HG03378 (cell line): ENCODE measurements around the gene SOX8.

Source experiments
- ATAC-seq: cut with Tn5 transposase; IDR thresholded peaks from one replicate; pipeline ENCODE4 v1.9.1; 2021; ENCODE audit warnings: mild to moderate bottlenecking, moderate library complexity; ENCODE audit not compliant: unreplicated experiment

Gene SOX8

DNA sequence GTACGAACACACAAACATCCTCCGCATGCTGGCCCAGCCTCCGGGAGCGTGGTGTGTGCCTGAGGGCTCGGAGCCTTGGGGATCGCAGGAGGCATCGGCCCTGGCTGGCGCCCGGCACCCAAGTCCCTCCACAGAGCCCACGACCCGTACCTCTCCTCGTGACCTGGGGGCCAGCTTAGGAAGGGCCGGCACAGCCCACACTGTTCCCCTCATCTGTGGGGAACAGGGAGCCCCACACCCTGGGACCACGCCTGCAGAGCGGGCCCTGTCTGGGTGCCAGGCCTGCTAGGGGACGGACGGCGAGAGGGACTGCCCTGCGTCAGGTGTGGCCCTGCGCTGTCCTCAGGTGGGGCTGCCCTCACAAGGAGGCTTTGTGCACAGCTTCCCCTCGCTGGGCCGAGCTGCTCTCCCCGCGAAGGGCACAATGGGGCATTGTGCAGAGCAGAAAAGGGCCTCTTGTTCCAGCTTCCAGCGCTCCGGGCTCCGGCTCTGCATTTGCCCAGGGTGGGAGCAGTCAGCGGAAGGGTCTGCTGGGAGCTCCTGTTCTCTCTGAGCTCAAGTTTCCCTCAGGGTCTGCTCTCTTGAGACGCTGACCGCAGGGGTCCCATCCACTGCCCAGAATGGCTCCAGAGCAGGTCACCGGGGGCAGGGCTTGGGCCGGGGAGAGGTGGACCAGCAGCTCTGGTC lies 9.1 kb upstream of the SOX8 start:
- no peak for ATAC-seq

DNA sequence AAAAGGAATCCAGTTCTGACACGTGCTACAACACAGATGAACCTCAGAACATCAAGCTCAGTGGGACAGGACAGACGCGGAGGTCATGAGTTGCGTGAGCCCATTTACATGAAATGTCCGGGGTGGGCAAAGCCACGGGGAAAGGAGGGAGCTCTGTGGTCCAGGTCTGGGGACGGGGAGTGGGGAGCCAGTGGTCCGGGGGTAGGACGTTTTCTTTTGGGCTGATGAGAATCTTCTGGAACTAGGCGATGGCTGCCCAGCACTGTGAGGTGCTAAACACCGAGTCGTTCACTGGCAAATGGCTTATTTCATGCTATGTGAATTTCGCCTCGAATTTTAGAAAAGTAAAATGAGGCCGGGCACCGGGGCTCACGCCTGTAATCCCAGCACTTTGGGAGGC lies 8.2 kb upstream of the SOX8 start:
- no peak for ATAC-seq

DNA sequence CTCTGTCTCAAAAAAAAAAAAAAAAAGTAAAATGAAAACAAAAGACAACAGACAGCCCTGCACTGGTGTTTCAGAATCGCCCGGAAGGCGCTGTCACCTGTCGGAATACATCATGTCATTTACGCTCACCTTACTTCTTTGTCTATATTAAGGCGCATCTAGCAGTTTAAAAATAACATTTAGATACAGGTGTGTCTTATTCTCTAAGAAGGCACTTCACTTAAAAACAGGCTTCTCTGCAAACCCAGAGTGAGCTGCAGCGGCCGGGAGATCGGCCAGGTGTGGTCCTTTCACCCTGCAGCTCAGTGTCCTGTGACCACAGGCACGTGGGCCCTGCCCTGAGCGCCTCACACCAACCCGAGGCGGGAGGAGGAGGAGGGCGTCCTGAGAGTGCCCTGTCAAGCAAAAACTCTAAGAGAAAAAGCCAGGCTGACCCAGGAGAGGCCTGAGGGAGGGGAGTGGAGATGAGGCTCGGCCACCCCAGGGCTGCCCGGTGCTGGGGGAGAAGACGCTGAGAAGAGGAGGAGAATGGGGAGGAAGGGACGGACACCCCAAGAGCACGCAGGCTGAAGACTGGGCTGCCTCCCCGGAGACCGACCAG lies 7.5 kb upstream of the SOX8 start:
- ATAC-seq = no peak

DNA sequence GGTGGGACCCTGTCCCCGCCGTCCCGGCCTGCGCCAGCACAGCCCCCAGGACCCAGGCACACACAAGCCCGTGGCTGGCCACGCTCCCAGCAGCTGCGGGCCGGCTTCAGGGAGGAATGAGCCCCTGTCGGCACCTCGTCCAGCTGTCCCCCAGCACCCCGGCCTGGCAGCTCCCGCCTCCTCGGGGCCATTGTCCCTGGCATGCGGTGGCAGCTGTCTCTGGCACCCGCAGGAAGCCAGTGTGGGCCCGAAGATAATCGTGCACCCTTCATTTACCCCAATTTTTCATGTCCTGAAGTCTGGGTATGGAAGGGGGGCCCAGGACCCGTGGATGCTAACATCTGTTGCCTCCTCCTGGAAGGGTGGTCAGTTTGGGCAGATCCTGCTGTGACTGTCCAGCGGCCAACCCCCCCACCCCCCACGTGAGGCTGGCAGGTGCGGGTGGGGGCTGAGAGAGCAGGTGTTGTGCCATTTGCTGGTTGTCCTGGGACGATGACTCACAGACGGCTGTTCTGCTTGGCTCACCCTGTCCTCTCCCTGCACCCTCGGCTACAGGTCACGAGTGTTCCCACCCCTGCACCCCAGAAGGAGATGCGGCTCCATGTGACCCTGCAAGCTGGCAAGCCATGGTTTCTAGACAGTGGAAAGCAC lies 6.8 kb upstream of the SOX8 start:
- ATAC-seq = no peak

DNA sequence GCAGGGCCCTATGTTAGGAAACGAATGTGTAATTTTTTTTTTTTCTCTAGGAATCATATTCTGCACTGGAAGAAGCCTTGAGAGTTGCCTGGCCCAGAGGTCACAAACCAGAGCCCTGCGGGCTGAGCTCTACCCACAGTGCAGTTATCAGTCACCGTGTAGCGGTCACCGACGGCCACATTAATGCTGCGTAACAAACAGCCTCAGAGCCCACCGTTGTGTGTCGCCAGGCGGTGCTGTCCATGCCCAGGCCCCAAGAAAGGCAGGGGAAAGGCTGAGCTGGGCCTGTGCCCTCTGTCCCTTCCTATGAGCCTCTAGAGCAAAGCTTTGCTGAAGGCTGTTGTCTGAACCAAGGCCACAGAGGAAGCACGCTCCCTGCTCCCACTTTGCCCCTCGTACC lies 6.3 kb upstream of the SOX8 start:
- no peak for ATAC-seq

DNA sequence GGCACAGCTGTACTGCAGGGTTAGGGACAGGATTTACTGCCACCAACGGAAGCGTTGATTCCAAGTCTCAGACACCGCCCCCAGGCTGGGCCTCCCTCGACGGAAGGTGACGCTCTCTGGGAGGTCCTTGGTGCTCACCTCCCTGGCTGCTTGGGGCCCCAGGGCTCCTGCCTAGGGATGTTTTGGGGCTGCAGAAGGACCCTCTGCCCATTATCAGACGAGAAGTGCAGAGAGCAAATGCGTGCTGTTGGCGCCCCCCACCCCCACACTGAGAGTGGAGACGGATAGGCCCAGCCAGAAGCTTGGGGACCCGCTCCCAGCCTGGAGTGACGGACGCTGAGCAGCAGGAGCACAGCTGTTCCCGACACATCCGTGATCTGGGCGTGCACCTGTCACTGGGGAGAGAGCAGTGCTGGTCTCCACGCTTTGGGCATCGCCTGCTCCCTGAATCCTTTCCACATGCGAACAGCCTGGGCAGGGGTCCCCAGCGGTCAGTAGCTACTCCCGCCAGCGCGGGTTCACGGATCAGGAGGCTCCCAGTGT lies 5.1 kb upstream of the SOX8 start:
- ATAC-seq = no peak

DNA sequence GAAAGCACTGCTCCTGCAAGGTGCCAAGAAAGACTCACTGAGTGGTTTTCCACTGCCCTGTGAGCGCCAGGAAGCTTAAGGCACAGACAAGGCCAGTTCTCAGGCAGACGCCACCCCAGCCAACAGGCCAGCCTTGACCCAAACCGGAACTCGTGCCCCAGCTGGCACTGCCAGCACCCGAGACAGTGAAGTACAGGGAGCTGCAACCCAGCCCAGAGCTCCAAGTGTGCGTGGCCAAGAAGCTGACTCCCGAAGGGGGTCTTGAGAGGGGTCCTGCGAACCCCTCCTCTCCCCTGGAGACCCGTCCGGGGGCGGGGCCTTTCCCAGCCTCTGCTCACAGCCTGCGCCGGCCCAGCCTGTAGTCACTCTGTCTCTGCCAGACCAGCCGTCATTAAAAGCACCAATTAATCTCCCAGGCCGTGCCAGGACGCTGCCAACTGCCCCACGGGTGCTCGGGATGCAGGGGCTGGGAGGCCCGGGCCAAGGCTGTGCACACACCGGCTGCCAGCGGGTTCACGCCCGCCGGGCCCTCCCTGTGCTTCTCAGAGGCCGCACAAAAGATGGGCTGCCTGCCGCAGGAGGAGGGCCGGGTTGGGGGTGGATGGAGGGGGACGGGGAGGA lies 4.4 kb upstream of the SOX8 start:
- ATAC-seq = no peak

DNA sequence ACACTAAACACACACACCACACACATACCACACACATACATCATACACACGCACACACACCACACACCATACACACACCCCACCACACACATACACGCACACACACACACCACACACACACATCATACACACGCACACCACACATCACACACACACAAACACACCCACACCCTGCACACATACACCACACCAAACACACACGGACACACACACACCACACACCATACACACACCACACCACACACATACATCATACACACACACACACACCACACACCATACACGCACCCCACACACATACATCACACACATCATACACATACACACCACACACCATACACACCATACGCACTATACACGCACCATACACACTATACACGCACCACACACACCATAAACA lies 3.7 kb upstream of the SOX8 start:
- ATAC-seq = no peak

DNA sequence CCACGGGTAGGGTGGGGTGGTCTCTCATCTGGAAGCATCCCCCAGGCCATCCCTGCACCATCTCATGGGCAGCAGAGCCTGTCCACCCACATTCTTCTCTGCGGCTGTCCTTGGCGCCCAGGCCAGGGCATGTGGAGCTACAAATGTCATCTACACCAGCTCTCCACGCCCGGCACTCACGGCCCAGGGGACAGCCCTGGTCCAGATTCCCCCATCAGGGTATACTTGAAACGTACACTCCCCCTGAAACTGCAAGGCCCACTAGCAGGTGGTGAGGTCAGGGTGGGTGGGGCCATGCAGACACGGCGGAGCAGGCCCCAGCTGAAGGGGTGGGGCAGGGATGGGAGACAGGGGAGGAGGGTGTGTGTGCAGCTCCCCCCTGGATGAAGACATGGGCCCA lies 3.2 kb upstream of the SOX8 start:
- ATAC-seq = no peak

DNA sequence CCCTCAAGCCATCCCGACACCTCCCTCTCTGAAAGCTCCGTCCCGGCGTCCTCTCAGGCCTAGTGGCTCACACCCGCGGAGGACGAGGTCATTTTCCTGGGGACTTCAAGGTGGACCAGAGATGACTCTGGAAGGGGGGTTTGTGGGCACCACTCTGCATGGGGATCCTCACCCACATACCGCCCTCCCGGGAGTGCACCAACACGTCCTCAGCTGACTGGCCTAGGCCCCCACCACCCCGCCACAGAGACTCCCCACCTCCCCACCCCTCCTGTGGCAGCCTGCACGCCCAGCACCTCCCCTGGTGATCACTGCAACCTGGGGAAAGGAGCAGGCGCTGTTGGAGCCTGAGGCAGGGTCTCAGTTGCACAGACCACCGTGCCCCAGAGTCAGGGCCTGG lies 2.4 kb upstream of the SOX8 start:
- no peak for ATAC-seq

DNA sequence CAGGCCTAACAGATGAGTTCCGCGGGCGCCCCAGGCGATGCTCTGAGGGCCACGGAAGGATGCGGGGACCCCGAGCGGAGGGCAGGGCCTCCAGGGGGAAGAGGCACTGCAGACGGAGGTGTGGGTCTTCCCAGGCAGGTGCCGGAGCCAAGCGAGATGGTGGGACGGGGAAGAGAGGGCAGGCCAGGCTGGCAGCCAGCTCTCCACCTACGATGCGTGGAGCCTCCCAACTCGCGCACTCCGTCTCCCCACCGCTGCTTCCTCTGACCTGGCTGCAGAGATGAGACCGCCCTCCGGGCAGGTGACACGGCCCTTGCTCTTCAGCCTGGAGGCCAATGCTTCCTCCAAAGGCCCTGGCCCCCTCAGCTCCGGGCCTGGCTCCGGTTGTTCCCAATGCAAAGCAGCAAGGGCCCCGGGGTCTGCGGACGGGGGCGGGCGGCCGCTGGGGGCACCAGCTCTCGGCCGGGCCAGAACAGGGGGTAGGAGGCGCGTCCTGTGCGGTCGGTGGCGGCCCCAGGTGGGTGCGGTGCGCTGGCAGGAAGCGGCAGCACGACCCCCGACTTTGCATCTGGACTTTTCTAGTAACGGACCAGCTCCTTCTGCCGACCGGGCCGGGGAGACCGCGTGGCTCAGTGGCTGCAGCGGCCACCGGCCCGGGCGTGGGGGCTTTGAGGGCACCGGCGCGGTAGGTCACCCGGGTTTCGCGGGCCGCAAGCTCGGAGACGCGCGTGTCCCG lies 1.5 kb upstream of the SOX8 start:
- ATAC-seq = no peak

DNA sequence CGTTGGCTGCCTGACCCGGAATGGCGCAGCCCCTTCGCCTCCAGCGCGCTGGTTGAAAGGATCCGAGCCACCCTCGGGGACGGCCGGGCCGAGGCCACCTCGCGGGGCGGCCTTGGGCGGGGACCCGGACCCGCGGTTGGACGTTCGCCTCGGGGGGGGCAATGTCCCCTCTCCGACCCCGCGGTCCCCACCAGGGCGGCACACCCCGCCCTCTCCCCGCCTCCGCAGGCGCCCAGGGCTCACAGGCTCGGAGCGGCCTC lies 1.0 kb upstream of the SOX8 start:
- no peak for ATAC-seq

DNA sequence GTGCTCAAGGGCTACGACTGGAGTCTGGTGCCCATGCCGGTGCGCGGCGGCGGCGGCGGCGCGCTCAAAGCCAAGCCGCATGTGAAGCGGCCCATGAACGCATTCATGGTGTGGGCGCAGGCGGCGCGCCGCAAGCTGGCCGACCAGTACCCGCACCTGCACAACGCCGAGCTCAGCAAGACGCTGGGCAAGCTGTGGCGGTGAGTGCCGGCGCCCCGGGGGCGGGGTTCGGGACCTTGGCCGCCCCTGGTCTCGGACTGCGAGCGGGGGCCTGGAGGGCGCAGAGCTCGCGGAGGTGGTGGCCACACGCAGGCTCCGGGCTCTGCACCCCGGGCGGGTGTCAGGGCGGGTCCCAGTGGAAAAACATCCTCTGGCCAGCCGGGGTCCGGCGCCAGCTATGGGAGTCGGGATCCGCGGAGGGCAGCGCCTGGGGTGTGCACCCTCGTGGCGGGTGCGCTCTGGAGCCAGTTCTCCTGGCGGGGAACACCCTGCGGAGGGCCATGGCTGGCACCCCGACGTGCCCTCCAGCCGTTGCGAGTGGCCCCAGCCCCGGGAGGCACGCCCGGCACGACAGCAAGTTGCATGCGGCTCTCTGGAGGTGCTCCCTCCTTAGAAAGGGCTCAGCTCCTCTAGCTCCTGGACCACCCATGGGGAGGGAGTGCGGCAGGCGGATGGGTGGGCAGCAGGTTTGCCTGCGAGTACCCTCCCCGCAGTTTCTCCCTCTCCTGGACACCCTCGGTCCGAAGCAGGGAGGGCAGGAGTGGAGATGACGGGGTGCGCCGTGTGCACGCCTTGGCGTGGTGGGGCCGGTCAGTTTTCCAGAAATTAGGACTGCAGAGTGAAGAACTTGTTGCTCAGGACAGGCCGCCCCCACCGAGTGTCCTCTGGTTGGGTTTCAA lies 824 bp downstream of the SOX8 start:
- ATAC-seq = no peak

DNA sequence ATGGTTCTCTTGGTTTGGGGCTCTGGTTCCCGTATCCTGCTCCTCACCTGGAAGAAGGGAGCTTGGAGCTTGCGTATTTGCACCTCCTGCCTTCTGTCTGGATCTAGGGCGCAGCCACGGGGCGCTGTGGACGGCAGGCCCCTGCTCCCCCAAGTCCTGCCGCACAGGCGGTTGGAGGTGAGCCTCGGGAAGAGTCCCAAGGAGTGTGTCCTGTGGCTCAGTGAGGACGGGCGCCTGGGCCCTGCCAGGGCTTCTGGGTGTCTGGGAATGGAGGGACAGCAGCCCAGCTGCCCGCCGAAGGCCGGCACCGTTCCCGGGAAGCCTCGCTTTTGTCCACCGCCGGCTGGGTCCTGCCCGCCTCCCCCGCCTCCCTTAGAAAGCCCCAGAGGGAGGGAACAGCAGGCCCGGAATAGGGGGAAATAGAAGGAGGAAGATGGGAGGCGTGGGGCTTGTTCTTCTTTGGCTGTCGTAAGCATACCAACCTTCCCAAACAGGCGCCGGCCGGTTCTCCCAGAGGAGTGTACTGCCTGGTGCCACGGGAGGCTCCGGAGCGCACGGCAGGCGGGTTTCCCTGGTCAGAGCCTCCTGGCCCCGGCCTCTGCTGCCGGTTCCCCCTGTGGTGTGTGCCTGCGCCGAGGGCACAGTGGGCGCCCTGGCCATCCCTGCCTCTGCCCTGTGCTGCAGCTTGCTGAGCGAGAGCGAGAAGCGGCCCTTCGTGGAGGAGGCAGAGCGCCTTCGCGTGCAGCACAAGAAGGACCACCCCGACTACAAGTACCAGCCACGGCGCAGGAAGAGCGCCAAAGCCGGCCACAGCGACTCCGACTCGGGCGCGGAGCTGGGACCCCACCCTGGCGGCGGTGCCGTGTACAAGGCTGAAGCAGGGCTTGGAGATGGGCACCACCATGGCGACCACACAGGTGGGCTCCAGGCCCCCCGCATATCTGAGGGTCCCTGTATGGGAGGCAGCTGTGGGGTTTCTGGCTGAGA lies 1.8 kb downstream of the SOX8 start:
- no peak for ATAC-seq

DNA sequence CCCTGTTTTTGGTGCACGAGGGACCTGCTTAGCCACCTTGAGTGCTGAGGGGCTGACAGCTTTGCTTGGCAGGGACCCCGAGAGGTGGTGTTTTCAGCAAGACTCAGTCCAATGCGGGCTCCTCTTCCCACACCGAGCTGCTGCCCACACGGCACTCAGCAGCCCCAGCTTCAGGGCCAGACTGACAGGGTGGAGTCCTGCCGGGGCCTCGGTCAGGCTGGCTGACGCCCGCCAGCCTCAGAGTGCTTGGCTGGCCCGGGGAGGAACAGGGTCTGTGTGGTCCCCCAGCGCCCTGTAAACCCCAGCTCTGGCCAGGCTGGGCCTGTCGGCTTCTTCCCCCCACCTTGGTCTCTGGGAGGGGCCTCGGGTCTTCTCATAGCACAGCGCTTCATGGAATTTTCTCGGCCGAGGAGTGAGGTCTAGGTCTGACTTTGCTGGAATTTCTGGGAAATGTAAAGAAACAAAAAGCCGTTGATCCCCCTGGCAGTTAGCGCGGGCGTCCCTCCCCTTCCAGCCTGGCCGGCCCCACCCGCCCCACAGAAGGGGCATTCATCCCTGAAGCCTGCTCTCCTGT lies 2.6 kb downstream of the SOX8 start:
- ATAC-seq = no peak

DNA sequence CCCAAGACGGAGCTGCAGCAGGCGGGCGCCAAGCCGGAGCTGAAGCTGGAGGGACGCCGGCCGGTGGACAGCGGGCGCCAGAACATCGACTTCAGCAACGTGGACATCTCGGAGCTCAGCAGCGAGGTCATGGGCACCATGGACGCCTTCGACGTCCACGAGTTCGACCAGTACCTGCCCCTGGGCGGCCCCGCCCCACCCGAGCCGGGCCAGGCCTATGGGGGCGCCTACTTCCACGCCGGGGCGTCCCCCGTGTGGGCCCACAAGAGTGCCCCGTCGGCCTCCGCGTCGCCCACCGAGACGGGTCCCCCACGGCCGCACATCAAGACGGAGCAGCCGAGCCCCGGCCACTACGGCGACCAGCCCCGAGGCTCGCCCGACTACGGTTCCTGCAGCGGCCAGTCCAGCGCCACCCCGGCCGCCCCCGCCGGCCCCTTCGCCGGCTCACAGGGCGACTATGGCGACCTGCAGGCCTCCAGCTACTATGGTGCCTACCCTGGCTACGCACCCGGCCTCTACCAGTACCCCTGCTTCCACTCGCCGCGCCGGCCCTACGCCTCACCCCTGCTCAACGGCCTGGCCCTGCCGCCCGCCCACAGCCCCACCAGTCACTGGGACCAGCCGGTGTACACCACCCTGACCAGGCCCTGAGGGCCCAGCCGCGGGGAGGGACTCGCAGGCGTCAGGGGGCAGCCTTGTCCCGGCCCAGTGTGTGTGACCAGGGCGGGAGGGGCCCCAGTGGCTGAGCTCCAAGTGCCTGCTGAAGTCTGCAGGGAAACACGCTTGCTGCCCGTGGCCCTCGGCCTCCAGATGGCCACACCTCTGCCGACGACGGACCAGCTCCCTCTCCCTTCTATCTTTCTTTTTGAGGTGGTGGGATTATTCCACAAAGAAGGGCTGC lies 3.4 kb downstream of the SOX8 start:
- ATAC-seq = no peak

DNA sequence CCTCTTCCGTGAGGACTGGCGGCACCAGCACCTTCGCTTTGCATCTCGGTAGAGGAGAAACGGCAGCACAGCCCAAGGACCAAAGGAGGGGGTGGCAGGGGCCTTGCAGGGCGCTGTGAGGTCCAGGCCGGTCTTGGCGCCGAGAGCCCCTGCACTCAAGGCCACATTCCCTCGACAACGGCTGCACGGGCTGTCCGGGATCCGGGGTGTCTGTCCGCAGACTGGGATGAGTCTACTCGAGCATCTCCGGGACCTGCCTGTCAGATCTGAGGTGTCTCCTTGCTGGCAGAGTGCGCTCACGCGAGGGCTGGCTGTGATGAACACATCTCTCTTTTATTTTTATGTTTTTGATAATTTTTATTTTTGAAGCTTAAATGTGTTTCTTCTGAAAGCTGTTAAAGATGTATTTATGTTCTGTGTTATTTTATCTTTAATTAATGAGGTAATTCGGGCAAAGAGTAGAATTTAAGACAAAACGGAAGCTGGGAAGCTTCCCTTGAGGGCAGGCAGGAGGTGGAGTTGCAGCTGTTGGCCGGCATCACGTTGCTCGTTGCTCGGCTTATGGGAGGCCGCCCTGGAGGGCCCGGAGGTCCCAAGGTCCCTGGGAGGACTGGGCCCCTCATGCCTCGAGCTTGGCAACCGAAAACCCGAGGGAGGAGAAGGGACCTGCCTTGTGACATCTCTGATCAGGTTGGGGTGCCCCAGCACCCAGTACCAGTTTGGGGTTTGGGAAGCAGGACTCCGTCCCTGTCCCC lies 4.3 kb downstream of the SOX8 start:
- ATAC-seq = no peak
